HL-60/S4 (cell line): ENCODE data around the gene TRAF4.
"Not testable (repeated sequence)": the region's sequence is repeated elsewhere in the genome, so short reads cannot be mapped to it uniquely, and the experiment has no call there.

Experiments used
- in situ Hi-C: fragments of 300-500 bp; cut with MboI; formaldehyde crosslinking; loops from 2 replicates; pipeline ENCODE4 v1.14.3; 2022; ENCODE audit warnings: low sequenced_read_pairs

The TRAF4 gene

DNA sequence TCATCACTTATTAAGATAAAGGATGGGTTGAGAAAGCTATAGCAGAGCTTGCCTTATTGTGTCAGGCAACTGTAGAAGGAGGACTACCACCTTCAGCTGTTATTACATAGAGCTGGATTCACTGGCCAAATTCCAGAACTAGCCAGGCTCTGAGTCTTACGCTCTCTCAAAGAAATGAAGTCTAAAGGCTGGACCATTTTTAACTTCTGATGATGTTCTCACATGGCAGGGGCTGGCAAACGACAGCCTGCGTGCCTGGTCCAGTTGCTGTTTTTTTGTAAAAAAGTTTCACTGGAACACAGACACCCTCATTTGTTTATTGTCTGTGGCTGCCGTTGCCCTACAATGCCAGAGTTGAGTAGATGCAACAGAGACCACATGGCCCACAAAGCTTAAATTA, 21.2 kb downstream of the TRAF4 start:
- in situ Hi-C loops = no loop called here

DNA sequence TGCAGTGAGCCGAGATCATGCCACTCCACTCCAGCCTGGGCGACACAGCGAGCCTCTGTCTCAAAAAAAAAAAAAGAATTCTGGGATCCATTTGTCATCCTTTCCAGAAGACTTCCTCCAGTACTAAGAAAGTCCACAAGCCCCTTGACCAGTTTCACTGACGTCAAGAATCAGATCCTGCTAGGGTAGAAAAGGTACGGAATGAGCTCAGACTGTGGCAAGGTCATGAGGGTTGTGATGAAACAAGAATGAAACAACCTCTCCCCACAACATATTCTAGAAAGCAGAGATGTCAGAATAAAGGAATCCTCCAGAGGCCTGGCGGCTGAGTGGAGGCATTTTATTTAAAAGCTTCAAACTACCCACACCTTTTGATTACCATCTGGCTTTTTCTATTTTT, 29.9 kb downstream of the TRAF4 start:
- in situ Hi-C loops = no loop called here

- in situ Hi-C loops = no loop called here
Measured at GRCh38 chr17:28774206-28774605, 30.4 kb downstream of the TRAF4 start.

DNA sequence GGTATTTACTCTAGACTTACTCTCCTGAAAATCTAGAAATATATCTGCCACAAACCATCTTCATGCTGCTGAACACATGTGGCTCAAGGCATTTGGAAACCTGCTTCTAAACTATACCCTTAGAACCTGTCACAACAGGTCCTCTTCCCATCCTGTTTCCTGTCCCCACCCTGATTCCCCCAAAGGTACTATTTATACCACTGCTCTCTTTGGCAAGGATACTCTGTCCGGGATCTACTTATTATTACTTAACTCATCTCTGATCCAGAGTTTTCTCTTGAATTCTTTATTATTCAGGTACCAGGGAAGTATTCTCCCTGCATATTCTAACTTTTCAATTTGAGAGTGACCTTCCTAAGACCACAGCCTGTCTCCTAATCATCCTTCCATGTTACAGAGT, 33.4 kb downstream of the TRAF4 start:
- in situ Hi-C loops = no loop called here

DNA sequence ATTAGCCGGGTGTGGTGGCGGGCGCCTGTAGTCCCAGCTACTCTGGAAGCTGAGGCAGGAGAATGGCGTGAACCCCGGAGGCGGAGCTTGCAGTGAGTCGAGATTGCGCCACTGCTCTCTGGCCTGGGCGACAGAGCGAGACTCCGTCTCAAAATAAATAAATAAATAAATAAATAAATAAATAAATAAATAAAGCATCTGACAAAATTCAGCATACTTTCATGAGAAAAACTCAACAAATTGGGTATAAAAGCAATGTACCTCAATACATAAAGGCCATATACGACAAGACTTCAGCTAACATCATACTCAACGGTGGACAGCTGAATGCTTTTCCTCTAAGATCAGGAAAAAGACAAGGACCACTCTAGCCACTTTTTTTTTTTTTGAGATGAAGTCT, 35.8 kb downstream of the TRAF4 start:
- in situ Hi-C loops = not testable (repeated sequence)

DNA sequence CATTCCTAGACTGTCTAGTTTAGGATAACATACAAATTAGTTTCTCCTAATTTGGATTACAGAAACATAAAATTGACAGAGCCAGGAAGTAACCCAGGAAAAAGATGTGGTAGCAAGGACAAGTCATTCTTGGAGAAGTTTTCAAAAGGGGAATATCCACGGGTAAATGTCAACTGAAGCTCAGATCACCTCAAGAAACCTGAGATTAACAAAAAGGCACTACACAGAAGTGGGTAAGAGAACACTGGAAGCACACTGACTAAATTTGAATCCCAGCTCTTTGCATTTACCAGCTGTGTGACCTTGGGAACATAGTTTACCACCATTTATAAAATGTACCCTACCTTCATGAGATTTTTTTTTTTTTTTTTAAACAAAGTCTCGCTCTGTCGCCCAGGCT, 39.4 kb downstream of the TRAF4 start:
- in situ Hi-C loops = no loop called here

DNA sequence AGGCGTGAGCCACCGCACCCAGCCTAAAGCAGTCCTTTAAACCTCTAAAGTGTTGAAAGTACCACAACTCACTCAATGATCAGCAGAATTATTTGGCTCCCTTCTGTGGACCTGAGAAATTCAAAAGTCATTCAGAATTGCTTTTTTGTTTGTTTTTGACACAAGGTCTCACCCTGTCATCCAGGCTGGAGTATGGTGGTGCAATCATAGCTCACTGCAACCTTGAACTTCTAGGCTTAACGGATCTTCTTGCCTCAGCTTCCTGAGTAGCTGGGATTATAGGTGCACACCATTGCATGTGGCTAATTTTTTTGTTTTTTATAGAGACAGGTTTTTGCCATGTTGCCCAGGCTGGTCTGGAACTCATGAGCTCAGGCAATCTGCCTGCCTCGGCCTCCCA, 44.3 kb downstream of the TRAF4 start:
- in situ Hi-C loops = no loop called here

DNA sequence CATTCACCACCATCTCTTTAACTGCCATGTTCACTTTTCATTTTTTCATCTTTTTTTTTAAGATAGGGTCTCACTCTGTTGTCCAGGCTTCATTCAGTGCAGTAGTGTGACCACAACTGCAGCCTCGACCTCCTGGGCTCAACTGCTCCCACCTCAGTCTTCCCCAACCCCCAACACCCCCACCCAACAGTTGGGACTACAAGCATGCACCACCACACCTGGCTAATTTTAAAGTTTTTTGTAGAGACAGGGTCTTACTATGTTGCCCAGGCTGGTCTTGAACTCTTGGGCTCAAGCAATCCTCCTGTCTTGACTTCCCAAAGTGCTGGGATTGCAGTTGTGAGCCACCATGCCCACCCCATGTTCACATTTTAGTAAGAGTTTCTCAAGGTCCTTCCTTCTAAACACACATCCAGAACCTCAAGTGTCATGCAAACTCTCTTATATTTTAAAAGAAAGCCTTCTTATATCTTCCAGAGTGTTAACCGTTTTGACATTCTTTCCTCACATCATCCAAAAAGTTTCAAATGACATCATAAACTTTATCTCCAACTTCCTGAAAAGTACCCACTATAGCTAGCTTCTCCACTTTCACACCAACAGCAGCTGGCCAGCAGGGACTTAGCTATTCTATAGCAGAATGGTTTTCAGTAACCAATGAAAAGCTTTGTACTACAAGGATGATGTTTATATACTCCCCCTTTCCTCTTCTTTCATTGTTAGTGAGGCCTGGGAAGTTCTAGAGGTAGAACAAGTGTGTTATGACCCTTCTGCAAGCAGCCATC, 49.3 kb downstream of the TRAF4 start:
- in situ Hi-C loops = no loop called here

- in situ Hi-C loops = not testable (repeated sequence)
Measured at GRCh38 chr17:28794846-28795441, 51.1 kb downstream of the TRAF4 start.

DNA sequence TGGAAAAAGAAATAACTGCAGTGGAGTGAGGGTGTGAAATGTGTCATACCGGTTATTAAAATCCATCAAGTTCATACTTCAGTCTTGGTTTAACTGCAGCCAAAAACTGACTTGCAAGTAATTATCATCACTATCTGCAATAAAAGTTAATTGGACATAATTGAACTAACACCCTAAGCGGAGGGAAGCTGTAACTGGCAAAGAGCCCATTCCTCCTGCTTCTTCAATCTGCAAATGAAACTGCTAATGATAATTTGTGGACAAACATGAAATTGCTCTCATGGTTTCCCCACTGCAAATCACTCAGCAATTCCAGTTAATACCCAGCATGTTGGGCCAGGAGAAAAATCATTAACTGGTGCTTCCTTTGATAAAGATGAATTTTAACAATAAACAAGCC, 52.3 kb downstream of the TRAF4 start:
- in situ Hi-C loops = no loop called here
